ENCODE measurements around the gene HPS5. TPM values are rescaled to one million over a fixed set of nuclear protein-coding genes. Genes with fewer than 3 reads are reported as not detected.

Gene HPS5
- total RNA-seq, 2 experiments from 2014 or later = 23.0 to 29.9 TPM

GRCh38 chr11:18315893-18316292 lies 6.0 kb downstream of the HPS5 start:
- Histone ChIP-seq H3K4me2 (ENCODE audit: low read length) (no peak overlapping the region), H2AFZ (ENCODE audit: low read length) (no peak overlapping the region), H3K9me3 (ENCODE audit: low read length) (no peaks in the 10 kb centered on the region), H3K4me3 (ENCODE audit: low read depth, low read length, poor library complexity, severe bottlenecking) (no peak overlapping the region), H3K79me2 (ENCODE audit: insufficient read depth, low read depth, low read length) (peaks cover 52% of the 10 kb centered on the region), H3K9me2 (ENCODE audit: insufficient read depth, low read length) (no peaks in the 10 kb centered on the region), H3K36me3 (ENCODE audit: insufficient read depth, low read length) (peaks cover 54% of the 10 kb centered on the region), H3K4me1 (ENCODE audit: insufficient read depth, low read length, poor library complexity, severe bottlenecking) (peaks cover 23% of the 10 kb centered on the region), H4K20me1 (ENCODE audit: insufficient read depth, low read length) (peaks cover 13% of the 10 kb centered on the region; the same call in 1 of the 2 replicates), H3K27ac (ENCODE audit: low read depth, low read length, poor library complexity, severe bottlenecking) (no peak overlapping the region)
- no TSS peak for BruUV-seq (replicated peaks)
- TF ChIP-seq CTCF (conservative IDR thresholded peaks at IDR 0.05; ENCODE audit: low read length) = no peak
- no peak for DNase-seq (ENCODE audit: low spot score)
- ChIA-PET CTCF (ENCODE audit: unreplicated experiment) (no interaction called here), POLR2A (interaction anchor here (0.8 to 3.1 kb wide), 8 partner anchors 8 to 88 kb away, joined by 3 to 15 read pairs (median 4); no protein-coding TSS in a partner anchor)
- intact Hi-C loops (cut with micrococcal nuclease; ENCODE audit: unreplicated experiment) = no loop called here

- Histone ChIP-seq H3K4me1 (ENCODE audit: insufficient read depth, low read length, poor library complexity, severe bottlenecking) (peaks cover 22% of the 10 kb centered on the region), H3K4me3 (ENCODE audit: low read depth, low read length, poor library complexity, severe bottlenecking) (no peak overlapping the region), H3K36me3 (ENCODE audit: insufficient read depth, low read length) (peaks cover 64% of the 10 kb centered on the region), H3K27ac (ENCODE audit: low read depth, low read length, poor library complexity, severe bottlenecking) (no peak overlapping the region), H4K20me1 (ENCODE audit: insufficient read depth, low read length) (peaks cover 3% of the 10 kb centered on the region; the same call in 1 of the 2 replicates), H3K79me2 (ENCODE audit: insufficient read depth, low read depth, low read length) (peaks cover 43% of the 10 kb centered on the region), H3K4me2 (ENCODE audit: low read length) (no peak overlapping the region), H3K9me2 (ENCODE audit: insufficient read depth, low read length) (no peaks in the 10 kb centered on the region), H2AFZ (ENCODE audit: low read length) (no peak overlapping the region), H3K9me3 (ENCODE audit: low read length) (no peaks in the 10 kb centered on the region)
- ChIA-PET CTCF (ENCODE audit: unreplicated experiment) (interaction anchor here (0.7 kb wide), 1 partner anchor 20 kb away, joined by 3 read pairs; no protein-coding TSS in a partner anchor), POLR2A (interaction anchor here (0.6 to 3.1 kb wide), 5 partner anchors 9 to 107 kb away, joined by 3 to 15 read pairs (median 5); no protein-coding TSS in a partner anchor)
- TF ChIP-seq EZH2phosphoT487 (IDR thresholded peaks at IDR 0.05; ENCODE audit: borderline replicate concordance, low read depth, low read length) = no peak
- no peak for TF ChIP-seq CTCF (conservative IDR thresholded peaks at IDR 0.05; ENCODE audit: low read length)
- DNase-seq (ENCODE audit: low spot score) = no peak
- no TSS peak for BruUV-seq (replicated peaks)
- intact Hi-C loops (cut with micrococcal nuclease; ENCODE audit: unreplicated experiment) = no loop called here
These were observed 7.0 kb downstream of the HPS5 start for GRCh38 chr11:18314784-18315523.

Measured in OCI-LY7 (cell line).